ENCODE results near the gene RBM42.
"Not testable (repeated sequence)": the region's sequence is repeated elsewhere in the genome, so short reads cannot be mapped to it uniquely, and the experiment has no call there.

Gene RBM42

GRCh38 chr19:35648017-35648961 lies 19.5 kb downstream of the RBM42 start, which contains the start of gene COX6B1:
Gene COX6B1 (plus strand): TSS chr19:35648323. CDS start chr19:35651244, 2,921 bp downstream.
- DNase-seq (ENCODE audit: low read depth in 2 of 3, low spot score in 1 of 3): peak; percentile 87 to 92 (median 91)

GRCh38 chr19:35650581-35650980 lies 21.7 kb downstream of the RBM42 start:
- DNase-seq (ENCODE audit: low read depth in 2 of 3, low spot score in 1 of 3): no peak

GRCh38 chr19:35654828-35655227 lies 26.0 kb downstream of the RBM42 start:
- DNase-seq (ENCODE audit: low read depth in 2 of 3, low spot score in 1 of 3): not testable (repeated sequence)

GRCh38 chr19:35655600-35655999 lies 26.8 kb downstream of the RBM42 start:
- DNase-seq (ENCODE audit: low read depth in 2 of 3, low spot score in 1 of 3): no peak

GRCh38 chr19:35656700-35657099 lies 27.9 kb downstream of the RBM42 start:
- no peak for DNase-seq (ENCODE audit: low read depth in 2 of 3, low spot score in 1 of 3)

- DNase-seq (ENCODE audit: low read depth in 2 of 3, low spot score in 1 of 3): no peak
Measured at GRCh38 chr19:35657904-35658700, 29.3 kb downstream of the RBM42 start.

GRCh38 chr19:35661995-35662340 lies 33.1 kb downstream of the RBM42 start:
- DNase-seq (ENCODE audit: low read depth in 2 of 3, low spot score in 1 of 3): no peak

- DNase-seq (ENCODE audit: low read depth in 2 of 3, low spot score in 1 of 3): no peak
Measured at GRCh38 chr19:35663981-35664380, 35.1 kb downstream of the RBM42 start.

GRCh38 chr19:35665157-35665556 lies 36.3 kb downstream of the RBM42 start:
- DNase-seq (ENCODE audit: low read depth in 2 of 3, low spot score in 1 of 3): no peak

GRCh38 chr19:35665604-35666003 lies 36.8 kb downstream of the RBM42 start:
- DNase-seq (ENCODE audit: low read depth in 2 of 3, low spot score in 1 of 3): no peak

GRCh38 chr19:35666251-35666913 lies 37.5 kb downstream of the RBM42 start, which contains the start of gene UPK1A:
Gene UPK1A (plus strand): TSS chr19:35666517. CDS start chr19:35666813, 296 bp downstream.
- DNase-seq (ENCODE audit: low read depth in 2 of 3, low spot score in 1 of 3): no peak

- no peak for DNase-seq (ENCODE audit: low read depth in 2 of 3, low spot score in 1 of 3)
Measured at GRCh38 chr19:35669566-35669965, 40.7 kb downstream of the RBM42 start.

- no peak for DNase-seq (ENCODE audit: low read depth in 2 of 3, low spot score in 1 of 3)
Measured at GRCh38 chr19:35669974-35670373, 41.1 kb downstream of the RBM42 start.

GRCh38 chr19:35670686-35671085 lies 41.9 kb downstream of the RBM42 start:
- DNase-seq (ENCODE audit: low read depth in 2 of 3, low spot score in 1 of 3): no peak

GRCh38 chr19:35671818-35672217 lies 43.0 kb downstream of the RBM42 start:
- no peak for DNase-seq (ENCODE audit: low read depth in 2 of 3, low spot score in 1 of 3)

GRCh38 chr19:35673121-35673804 lies 44.4 kb downstream of the RBM42 start:
- peak; percentile 41 to 55 (median 47) for DNase-seq (ENCODE audit: low read depth in 2 of 3, low spot score in 1 of 3)

GRCh38 chr19:35675589-35676140 lies 46.8 kb downstream of the RBM42 start:
- DNase-seq (ENCODE audit: low read depth in 2 of 3, low spot score in 1 of 3): no peak
